Uterus (tissue), 2 donors: ENCODE data around the gene RTEL1.

Source experiments
- POLR2A ChIP-seq, 2 donors: fragments of 450-650 bp; IDR thresholded peaks; one replicate each; pipeline ENCODE4 v1.6.1; 2016; ENCODE audit warnings: antibody characterized with exemption in 2 of 2, mild to moderate bottlenecking in 1 of 2, moderate library complexity in 1 of 2
- TF ChIP-seq, protein P1 (sequence below), 4 experiments: fragments of 200-600 bp in 2 of 4; fragments of 450-650 bp in 2 of 4; sonication (generic) in 2 of 4; IDR thresholded peaks; one replicate each; pipeline ENCODE4 v1.5.1; 2016 to 2019; ENCODE audit warnings: antibody characterized with exemption in 4 of 4, mild to moderate bottlenecking in 2 of 4, moderate library complexity in 1 of 4

- TF ChIP-seq, protein P1, sequence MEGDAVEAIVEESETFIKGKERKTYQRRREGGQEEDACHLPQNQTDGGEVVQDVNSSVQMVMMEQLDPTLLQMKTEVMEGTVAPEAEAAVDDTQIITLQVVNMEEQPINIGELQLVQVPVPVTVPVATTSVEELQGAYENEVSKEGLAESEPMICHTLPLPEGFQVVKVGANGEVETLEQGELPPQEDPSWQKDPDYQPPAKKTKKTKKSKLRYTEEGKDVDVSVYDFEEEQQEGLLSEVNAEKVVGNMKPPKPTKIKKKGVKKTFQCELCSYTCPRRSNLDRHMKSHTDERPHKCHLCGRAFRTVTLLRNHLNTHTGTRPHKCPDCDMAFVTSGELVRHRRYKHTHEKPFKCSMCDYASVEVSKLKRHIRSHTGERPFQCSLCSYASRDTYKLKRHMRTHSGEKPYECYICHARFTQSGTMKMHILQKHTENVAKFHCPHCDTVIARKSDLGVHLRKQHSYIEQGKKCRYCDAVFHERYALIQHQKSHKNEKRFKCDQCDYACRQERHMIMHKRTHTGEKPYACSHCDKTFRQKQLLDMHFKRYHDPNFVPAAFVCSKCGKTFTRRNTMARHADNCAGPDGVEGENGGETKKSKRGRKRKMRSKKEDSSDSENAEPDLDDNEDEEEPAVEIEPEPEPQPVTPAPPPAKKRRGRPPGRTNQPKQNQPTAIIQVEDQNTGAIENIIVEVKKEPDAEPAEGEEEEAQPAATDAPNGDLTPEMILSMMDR (IDR thresholded peaks at IDR 0.05), result no peak
- TF ChIP-seq POLR2A (IDR thresholded peaks at IDR 0.05), result no peak
Observed at GRCh38 chr20:63665708-63666107, 7.6 kb downstream of the RTEL1 start.
